ENCODE data around the gene MACF1. TPM values are rescaled to one million over a fixed set of nuclear protein-coding genes. Genes with fewer than 3 reads are reported as not detected.
"Not testable (repeated sequence)": the region's sequence is repeated elsewhere in the genome, so short reads cannot be mapped to it uniquely, and the experiment has no call there.

The MACF1 gene
- total RNA-seq, 1 experiment from 2014 or later = 51.9 TPM

GRCh38 chr1:39199593-39199992 lies 4.9 kb upstream of the MACF1 start:
- H3K27me3 ChIP-seq = no peaks in the 10 kb centered on the region
- DNase-seq = no peak
- H3K36me3 ChIP-seq = no peaks in the 10 kb centered on the region
- H3K9me3 ChIP-seq = no peaks in the 10 kb centered on the region
- no peak overlapping the region for H3K4me3 ChIP-seq

DNA sequence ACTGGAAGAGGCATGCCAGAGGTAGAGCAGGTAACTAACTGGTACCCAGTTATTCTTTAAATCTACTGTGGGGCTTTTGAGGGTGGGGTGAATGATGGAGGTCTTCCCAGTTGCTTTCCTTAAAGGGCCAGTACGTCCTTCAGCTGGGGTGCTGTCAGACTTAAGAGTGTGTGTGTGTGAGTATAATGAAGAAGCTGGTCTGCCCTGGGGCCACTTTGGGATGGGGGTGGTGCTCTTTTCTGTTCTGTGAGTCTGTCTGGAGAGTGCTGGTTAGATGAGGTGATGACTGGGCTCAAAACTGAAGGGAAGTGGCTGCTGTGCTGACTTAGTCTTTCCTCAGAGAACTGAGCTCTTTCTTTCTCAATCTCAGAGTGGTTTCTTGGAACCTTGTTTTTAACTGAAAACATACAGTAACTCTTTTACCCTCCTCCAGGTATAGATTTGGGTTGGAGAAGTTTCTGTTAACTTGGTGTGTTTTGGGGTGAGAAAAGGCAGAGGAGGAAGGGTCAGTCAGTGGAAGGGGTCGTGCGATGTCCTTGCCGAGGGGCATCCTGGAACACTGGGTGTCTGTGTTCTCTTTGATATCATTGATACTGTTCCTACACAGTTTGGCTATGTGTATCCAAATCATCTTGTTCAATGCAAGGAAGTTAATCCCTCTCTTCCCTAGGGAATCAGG lies 746 bp downstream of the MACF1 start:
- peak; percentile 59 for DNase-seq
- Histone ChIP-seq H3K9me3 (no peaks in the 10 kb centered on the region), H3K4me3 (peak overlapping the region; percentile 37), H3K36me3 (no peaks in the 10 kb centered on the region), H3K27me3 (no peaks in the 10 kb centered on the region)

- H3K27me3 ChIP-seq = no peaks in the 10 kb centered on the region
- DNase-seq = no peak
- H3K9me3 ChIP-seq = no peaks in the 10 kb centered on the region
- no peaks in the 10 kb centered on the region for H3K36me3 ChIP-seq
- H3K4me3 ChIP-seq = peak overlapping the region; percentile 37
Observed at GRCh38 chr1:39205781-39206464, 1.4 kb downstream of the MACF1 start.

DNA sequence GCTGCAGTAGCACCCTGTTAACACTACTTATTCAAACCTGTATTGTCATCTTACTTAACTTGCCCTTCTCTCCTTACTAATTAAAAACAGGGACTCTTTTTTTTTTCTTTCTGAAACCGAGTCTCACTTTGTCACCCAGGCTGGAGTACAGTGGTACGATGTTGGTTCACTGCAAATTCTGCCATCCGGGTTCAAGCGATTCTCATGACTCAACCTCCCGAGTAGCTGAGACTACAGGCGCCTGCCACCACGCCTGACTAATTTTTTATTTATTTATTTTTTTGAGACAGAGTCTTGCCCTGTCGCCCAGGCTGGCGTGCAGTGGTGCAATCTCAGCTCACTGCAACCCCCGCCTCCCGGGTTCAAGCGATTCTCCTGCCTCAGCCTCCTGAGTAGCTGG lies 3.9 kb downstream of the MACF1 start:
- H3K4me3 ChIP-seq, DNase-seq, H3K27me3 ChIP-seq, H3K9me3 ChIP-seq, H3K36me3 ChIP-seq: not testable (repeated sequence)

GRCh38 chr1:39210649-39211048 lies 6.2 kb downstream of the MACF1 start:
- DNase-seq = no peak
- H3K9me3 ChIP-seq = no peaks in the 10 kb centered on the region

GRCh38 chr1:39212499-39212898 lies 8.0 kb downstream of the MACF1 start:
- H3K9me3 ChIP-seq = no peaks in the 10 kb centered on the region
- H3K4me3 ChIP-seq = no peak overlapping the region
- no peaks in the 10 kb centered on the region for H3K36me3 ChIP-seq
- H3K27me3 ChIP-seq = no peaks in the 10 kb centered on the region
- no peak for DNase-seq

More at GRCh38 chr1:39210649-39211048, 6.2 kb downstream of the MACF1 start:
- Histone ChIP-seq H3K4me3 (no peak overlapping the region), H3K36me3 (no peaks in the 10 kb centered on the region), H3K27me3 (no peaks in the 10 kb centered on the region)

DNA sequence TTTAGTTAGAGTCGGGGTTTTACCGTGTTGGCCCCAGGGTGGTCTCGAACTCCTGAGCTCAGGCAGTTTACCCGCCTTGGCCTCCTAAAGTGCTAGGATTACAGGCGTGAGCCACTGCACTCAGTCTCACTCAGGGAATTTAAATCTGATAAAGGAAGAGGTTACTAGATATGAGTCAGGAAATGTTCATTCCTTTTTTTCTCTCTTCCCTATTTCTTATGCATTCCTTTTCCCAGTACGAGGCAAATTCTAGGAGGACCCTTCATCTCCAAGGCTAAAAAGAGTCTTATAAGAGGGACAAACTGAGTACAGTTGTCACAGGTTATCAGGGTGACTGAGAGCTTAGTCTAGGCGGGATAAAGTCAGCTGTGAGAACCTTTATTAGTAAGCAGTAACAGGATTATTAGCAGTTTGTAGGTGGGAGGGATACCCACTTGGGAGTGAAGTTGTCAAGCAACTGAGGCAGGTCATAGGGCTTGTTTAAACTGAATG lies 9.1 kb downstream of the MACF1 start:
- no peak for DNase-seq
- no peaks in the 10 kb centered on the region for H3K36me3 ChIP-seq
- no peaks in the 10 kb centered on the region for H3K9me3 ChIP-seq
- H3K4me3 ChIP-seq = no peak overlapping the region
- no peaks in the 10 kb centered on the region for H3K27me3 ChIP-seq

- Histone ChIP-seq H3K4me3 (no peak overlapping the region), H3K36me3 (no peaks in the 10 kb centered on the region), H3K9me3 (no peaks in the 10 kb centered on the region), H3K27me3 (no peaks in the 10 kb centered on the region)
- no peak for DNase-seq
Observed at GRCh38 chr1:39214021-39214713, 9.7 kb downstream of the MACF1 start.

DNA sequence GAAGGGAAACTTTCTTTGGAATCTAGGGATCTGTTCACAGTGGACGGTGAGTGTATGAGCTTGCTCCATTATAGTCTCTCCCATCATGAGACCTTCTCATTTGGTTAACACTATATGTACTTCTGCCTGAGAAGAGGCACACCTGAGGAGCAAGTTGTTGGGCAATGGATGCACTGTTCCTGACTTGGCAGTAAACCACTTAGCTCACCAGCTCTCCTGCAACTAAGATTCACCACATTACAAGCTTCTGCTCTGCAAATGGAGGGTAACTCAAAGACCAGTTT lies 10.2 kb downstream of the MACF1 start:
- Histone ChIP-seq H3K4me3 (no peak overlapping the region), H3K27me3 (no peaks in the 10 kb centered on the region), H3K36me3 (no peaks in the 10 kb centered on the region), H3K9me3 (no peaks in the 10 kb centered on the region)
- no peak for DNase-seq

DNA sequence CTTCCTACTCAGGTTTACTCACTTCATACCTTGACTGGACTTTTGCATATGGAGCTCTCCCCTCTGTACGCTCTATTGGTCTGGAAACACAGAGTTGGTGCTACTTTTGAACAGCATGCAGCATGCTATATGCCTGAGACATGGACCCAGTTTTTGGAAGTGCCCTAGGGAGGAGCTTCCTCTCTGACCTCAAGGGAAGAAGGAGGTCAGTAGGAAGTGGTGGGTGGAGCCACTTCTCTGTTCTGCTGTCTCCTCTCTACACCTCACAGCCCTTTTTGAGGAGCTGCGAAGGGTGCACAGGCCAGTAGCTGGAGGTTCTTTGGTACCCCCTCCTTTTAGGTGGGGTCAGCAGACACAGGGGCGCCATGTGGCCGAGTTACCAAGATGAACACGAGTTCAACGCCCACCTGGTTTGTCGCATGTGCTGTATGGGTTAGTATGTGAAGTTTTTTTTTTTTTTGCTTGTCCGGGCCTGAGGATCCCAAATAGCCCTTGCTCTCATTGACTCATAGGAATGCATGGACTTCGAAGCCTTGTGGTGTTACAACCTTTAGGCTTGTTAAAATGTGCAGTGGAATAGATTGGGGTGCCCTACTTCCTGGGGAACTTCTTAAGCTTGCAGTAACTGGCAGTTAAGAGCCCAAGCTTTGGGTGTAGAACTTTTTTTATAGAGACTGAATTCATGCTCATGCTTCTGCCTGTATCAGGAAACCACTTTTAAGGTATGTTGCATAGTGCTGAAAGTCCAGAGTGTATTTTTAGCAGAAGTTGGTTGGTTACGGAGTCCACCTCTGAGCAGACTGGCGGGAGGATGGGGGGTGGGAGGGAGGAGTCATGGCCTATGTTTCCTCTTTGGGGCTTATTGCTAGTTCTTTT lies 10.7 kb downstream of the MACF1 start:
- H3K27me3 ChIP-seq = no peaks in the 10 kb centered on the region
- H3K9me3 ChIP-seq = no peaks in the 10 kb centered on the region
- no peaks in the 10 kb centered on the region for H3K36me3 ChIP-seq
- H3K4me3 ChIP-seq = no peak overlapping the region
- DNase-seq = no peak

GRCh38 chr1:39216771-39217170 lies 12.3 kb downstream of the MACF1 start:
- DNase-seq = no peak
- H3K4me3 ChIP-seq = no peak overlapping the region

DNA sequence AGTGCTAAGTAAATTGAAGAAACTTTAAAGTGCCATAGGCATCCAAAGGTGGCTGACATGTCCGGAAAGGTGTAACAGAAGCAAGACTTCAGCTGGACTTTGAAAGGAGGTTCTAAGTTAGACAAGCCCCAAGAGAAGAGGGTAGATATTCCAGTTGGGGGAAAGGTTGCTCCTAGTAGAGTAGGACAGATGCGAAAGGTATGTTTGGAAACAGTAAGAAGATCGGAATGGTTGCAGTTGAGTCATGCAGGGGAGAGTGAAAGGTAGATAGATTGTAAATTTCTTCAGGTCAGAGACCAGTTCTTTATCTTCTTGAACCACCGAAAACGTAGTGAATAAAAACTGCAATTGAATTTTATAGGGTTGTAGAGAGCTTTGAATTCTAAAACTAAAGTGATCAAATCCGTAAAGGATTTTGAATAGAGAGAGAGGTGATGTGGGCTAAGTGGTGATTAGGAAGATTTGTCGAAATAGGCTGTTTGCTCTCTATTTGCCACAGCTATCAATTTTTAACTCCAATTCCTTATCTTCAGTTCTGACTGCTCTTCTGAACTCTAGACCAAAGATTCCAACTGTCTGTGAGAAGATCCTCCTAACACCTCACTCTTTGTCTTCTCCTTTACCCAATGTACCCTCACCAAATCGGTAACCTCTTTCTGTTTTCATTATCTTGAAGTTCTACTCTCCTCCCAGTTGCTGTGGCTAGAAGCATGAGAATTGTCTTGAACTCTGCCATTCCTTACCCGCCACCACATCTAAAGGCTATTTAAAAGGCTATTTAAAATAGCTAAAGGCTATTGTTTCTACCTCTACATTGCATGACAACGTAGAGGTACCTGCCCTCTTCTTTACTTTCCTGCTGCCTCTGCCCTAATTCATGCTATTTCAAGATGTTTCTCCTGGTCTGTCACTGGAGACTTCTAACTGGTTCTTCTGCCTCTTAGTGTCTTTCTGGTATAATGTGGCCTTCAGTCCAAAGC lies 16.7 kb downstream of the MACF1 start:
- DNase-seq = no peak
- Histone ChIP-seq H3K9me3 (no peaks in the 10 kb centered on the region), H3K36me3 (no peaks in the 10 kb centered on the region), H3K4me3 (no peak overlapping the region), H3K27me3 (no peaks in the 10 kb centered on the region)

More at GRCh38 chr1:39216771-39217170, 12.3 kb downstream of the MACF1 start:
- no peaks in the 10 kb centered on the region for H3K36me3 ChIP-seq
- H3K9me3 ChIP-seq = no peaks in the 10 kb centered on the region
- no peaks in the 10 kb centered on the region for H3K27me3 ChIP-seq

DNA sequence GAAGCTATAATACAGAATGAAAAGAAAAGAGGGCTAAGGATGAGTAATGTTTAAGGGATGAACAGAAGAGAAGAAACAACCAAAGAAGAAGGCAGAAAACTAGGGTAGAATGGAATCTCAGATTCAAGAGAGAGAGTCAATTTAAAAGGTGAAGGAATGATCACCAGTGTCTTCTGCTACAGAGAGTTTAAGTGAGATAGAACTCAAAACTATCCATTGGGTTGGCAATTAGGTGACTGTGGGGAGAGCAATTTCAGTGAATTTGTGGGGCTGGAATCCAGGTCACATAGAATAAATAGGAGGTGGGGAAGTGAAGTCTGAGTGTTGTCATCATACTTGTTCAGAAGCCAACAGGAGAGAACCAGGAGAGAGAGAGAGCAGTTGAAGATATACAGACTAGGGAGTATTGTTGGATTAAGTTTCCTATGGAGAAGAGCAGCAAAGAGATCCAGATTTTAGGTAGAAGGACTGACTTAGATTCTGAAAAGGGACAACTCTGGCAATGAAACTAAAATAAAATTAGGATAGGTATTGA lies 19.9 kb downstream of the MACF1 start:
- no peak overlapping the region for H3K4me3 ChIP-seq
- no peaks in the 10 kb centered on the region for H3K36me3 ChIP-seq
- no peak for DNase-seq

GRCh38 chr1:39226836-39227235 lies 22.3 kb downstream of the MACF1 start:
- DNase-seq = no peak
- Histone ChIP-seq H3K4me3 (no peak overlapping the region), H3K27me3 (no peaks in the 10 kb centered on the region), H3K9me3 (no peaks in the 10 kb centered on the region), H3K36me3 (no peaks in the 10 kb centered on the region)

More for the DNA sequence above, 19.9 kb downstream of the MACF1 start:
- H3K27me3 ChIP-seq = no peaks in the 10 kb centered on the region
- no peaks in the 10 kb centered on the region for H3K9me3 ChIP-seq

GRCh38 chr1:39228252-39228651 lies 23.8 kb downstream of the MACF1 start:
- Histone ChIP-seq H3K9me3 (no peaks in the 10 kb centered on the region), H3K36me3 (no peaks in the 10 kb centered on the region), H3K4me3 (no peak overlapping the region), H3K27me3 (no peaks in the 10 kb centered on the region)
- DNase-seq = no peak

GRCh38 chr1:39229504-39229903 lies 25.0 kb downstream of the MACF1 start:
- Histone ChIP-seq H3K4me3 (no peak overlapping the region), H3K9me3 (no peaks in the 10 kb centered on the region), H3K36me3 (no peaks in the 10 kb centered on the region), H3K27me3 (no peaks in the 10 kb centered on the region)
- DNase-seq = no peak

Measured in MG63 (cell line).